OCI-LY7 (cell line): ENCODE measurements around the gene PTPRE. TPM values are rescaled to one million over a fixed set of nuclear protein-coding genes. Genes with fewer than 3 reads are reported as not detected.

Source experiments
- BruUV-seq: library from RNA; stranded (reverse); fragments of 400-500 nt; replicated peaks from 2 replicates; lab custom pipeline; 2021; lab: Mats Ljungman, UMichigan
- CTCF ChIA-PET: fragments of 300-600 bp; sonication (Branson Sonifier 250); formaldehyde crosslinking; loops from one replicate; lab custom pipeline; 2022; ENCODE audit warnings: antibody characterized with exemption; ENCODE audit not compliant: unreplicated experiment; lab: Charles Lee
- POLR2A ChIA-PET: fragments of 300-600 bp; sonication (Branson Sonifier 250); formaldehyde crosslinking; loops from one replicate; lab custom pipeline; 2022; ENCODE audit warnings: antibody characterized with exemption; lab: Charles Lee
- DNase-seq: peaks from one replicate; pipeline ENCODE4 v3.0.0-alpha.2; 2015; ENCODE audit warnings: low spot score
- H2AFZ ChIP-seq: fragments of 200-600 bp; sonication (generic), shearing (Covaris generic); 2 replicates; pipeline ENCODE4 v1.6.1; 2014; ENCODE audit warnings: mild to moderate bottlenecking, antibody characterized with exemption, low read length, moderate library complexity
- H3K27ac ChIP-seq: fragments of 200-600 bp; sonication (generic); 2 replicates; pipeline ENCODE4 v1.5.1; 2014; ENCODE audit warnings: mixed run types, low read depth, mild to moderate bottlenecking, moderate library complexity, low read length, inconsistent platforms; ENCODE audit not compliant: poor library complexity, severe bottlenecking
- H3K36me3 ChIP-seq: fragments of 200-600 bp; sonication (generic); 2 replicates; pipeline ENCODE4 v1.6.1; 2014; ENCODE audit warnings: mild to moderate bottlenecking, antibody characterized with exemption, low read length, moderate library complexity, mixed read lengths; ENCODE audit not compliant: insufficient read depth
- H3K4me1 ChIP-seq: fragments of 200-600 bp; sonication (generic); 2 replicates; pipeline ENCODE4 v1.5.1; 2014; ENCODE audit warnings: mild to moderate bottlenecking, low read length; ENCODE audit not compliant: insufficient read depth, poor library complexity, severe bottlenecking
- H3K4me2 ChIP-seq: fragments of 200-600 bp; sonication (generic); 2 replicates; pipeline ENCODE4 v1.6.1; 2014; ENCODE audit warnings: mild to moderate bottlenecking, low read length
- H3K4me3 ChIP-seq: fragments of 200-600 bp; sonication (generic); 2 replicates; pipeline ENCODE4 v1.5.1; 2014; ENCODE audit warnings: mild to moderate bottlenecking, low read depth, low read length; ENCODE audit not compliant: poor library complexity, severe bottlenecking
- H3K79me2 ChIP-seq: fragments of 200-600 bp; sonication (generic); 2 replicates; pipeline ENCODE4 v1.6.1; 2016; ENCODE audit warnings: low read depth, mild to moderate bottlenecking, low read length, moderate library complexity, mixed read lengths; ENCODE audit not compliant: insufficient read depth
- H3K9me2 ChIP-seq: fragments of 200-600 bp; sonication (generic); 2 replicates; pipeline ENCODE4 v1.6.1; 2016; ENCODE audit warnings: mild to moderate bottlenecking, low read length, mixed read lengths; ENCODE audit not compliant: insufficient read depth
- H3K9me3 ChIP-seq: fragments of 200-600 bp; sonication (generic); 2 replicates; pipeline ENCODE4 v1.6.1; 2014; ENCODE audit warnings: mild to moderate bottlenecking, mixed run types, low read length, mixed read lengths
- H4K20me1 ChIP-seq: fragments of 200-600 bp; sonication (generic); 2 replicates; pipeline ENCODE4 v1.6.1; 2014; ENCODE audit warnings: mild to moderate bottlenecking, antibody characterized with exemption, low read length, moderate library complexity, mixed read lengths; ENCODE audit not compliant: insufficient read depth
- EZH2phosphoT487 ChIP-seq: fragments of 200-600 bp; sonication (generic); IDR thresholded peaks from 2 replicates; pipeline ENCODE4 v1.6.1; 2018; ENCODE audit warnings: low read depth, borderline replicate concordance, mild to moderate bottlenecking, mixed run types, antibody characterized with exemption, low read length, moderate library complexity, mixed read lengths
- intact Hi-C: fragments of 100-400 bp; cut with micrococcal nuclease; formaldehyde crosslinking; loops from one replicate; pipeline ENCODE4 v1.10.0; 2022; ENCODE audit not compliant: unreplicated experiment
- total RNA-seq, 2 experiments: library from RNA; depleted of rRNA in 1 of 2; stranded (reverse); fragments of >200 nt in 1 of 2; shearing (Covaris generic) in 1 of 2; gene quantifications; 2 replicates each; pipeline ENCODE4 v1.2.3, GENCODE V29; 2014 to 2022
- TF ChIP-seq, protein P1 (sequence below): fragments of 200-600 bp; sonication (generic); conservative IDR thresholded peaks from 2 replicates; pipeline ENCODE4 v1.5.1; 2014; ENCODE audit warnings: mild to moderate bottlenecking, antibody characterized with exemption, low read length, moderate library complexity, mixed read lengths

Gene PTPRE
- total RNA-seq, 2 experiments from 2014 or later = 6.8 to 8.3 TPM

- intact Hi-C loops = no loop called here
These were observed 94.5 kb downstream of the PTPRE start for GRCh38 chr10:128001363-128001745.

GRCh38 chr10:128001849-128002248, 94.9 kb downstream of the PTPRE start:
- Histone ChIP-seq H2AFZ (no peak overlapping the region), H3K4me2 (no peak overlapping the region), H3K4me3 (no peak overlapping the region), H3K79me2 (no peaks in the 10 kb centered on the region), H3K27ac (no peak overlapping the region), H3K9me3 (no peaks in the 10 kb centered on the region), H3K9me2 (no peaks in the 10 kb centered on the region), H3K4me1 (no peaks in the 10 kb centered on the region), H4K20me1 (no peaks in the 10 kb centered on the region), H3K36me3 (no peaks in the 10 kb centered on the region)
- POLR2A ChIA-PET = no interaction called here
- CTCF ChIA-PET = no interaction called here
- TF ChIP-seq EZH2phosphoT487 = no peak
- TF ChIP-seq, protein P1, sequence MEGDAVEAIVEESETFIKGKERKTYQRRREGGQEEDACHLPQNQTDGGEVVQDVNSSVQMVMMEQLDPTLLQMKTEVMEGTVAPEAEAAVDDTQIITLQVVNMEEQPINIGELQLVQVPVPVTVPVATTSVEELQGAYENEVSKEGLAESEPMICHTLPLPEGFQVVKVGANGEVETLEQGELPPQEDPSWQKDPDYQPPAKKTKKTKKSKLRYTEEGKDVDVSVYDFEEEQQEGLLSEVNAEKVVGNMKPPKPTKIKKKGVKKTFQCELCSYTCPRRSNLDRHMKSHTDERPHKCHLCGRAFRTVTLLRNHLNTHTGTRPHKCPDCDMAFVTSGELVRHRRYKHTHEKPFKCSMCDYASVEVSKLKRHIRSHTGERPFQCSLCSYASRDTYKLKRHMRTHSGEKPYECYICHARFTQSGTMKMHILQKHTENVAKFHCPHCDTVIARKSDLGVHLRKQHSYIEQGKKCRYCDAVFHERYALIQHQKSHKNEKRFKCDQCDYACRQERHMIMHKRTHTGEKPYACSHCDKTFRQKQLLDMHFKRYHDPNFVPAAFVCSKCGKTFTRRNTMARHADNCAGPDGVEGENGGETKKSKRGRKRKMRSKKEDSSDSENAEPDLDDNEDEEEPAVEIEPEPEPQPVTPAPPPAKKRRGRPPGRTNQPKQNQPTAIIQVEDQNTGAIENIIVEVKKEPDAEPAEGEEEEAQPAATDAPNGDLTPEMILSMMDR = no peak
- DNase-seq = no peak
- no TSS peak for BruUV-seq
- intact Hi-C loops = no loop called here

More at GRCh38 chr10:128001363-128001745, 94.5 kb downstream of the PTPRE start:
- CTCF ChIA-PET = no interaction called here
- Histone ChIP-seq H3K4me3 (no peak overlapping the region), H2AFZ (no peak overlapping the region), H3K79me2 (no peaks in the 10 kb centered on the region), H3K4me2 (no peak overlapping the region), H3K4me1 (no peaks in the 10 kb centered on the region), H3K36me3 (no peaks in the 10 kb centered on the region), H4K20me1 (no peaks in the 10 kb centered on the region), H3K9me2 (no peaks in the 10 kb centered on the region), H3K27ac (no peak overlapping the region), H3K9me3 (no peaks in the 10 kb centered on the region)
- TF ChIP-seq EZH2phosphoT487 = no peak
- TF ChIP-seq, protein P1 = no peak
- POLR2A ChIA-PET = no interaction called here
- no peak for DNase-seq
- no TSS peak for BruUV-seq

DNA sequence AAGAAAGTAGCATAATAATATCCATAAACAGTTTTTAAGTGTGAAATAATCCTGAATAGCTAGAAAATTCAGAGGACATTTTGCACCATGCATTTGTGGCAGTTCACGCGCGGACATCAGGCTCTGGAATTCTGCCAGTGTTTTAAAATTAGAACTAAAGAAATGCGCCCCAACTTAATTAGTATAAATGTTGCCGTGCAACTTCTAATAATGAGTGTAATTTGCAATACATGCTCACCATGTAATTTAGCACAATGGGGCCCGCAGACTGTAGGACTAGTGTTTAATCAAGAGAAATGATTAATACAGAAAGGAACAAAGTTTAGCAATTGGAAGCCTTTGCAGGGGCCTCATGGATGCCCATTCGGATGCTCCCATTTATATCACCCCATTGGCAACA, 96.6 kb downstream of the PTPRE start:
- BruUV-seq = no TSS peak
- H3K9me2 ChIP-seq = no peaks in the 10 kb centered on the region
- ChIA-PET CTCF (no interaction called here), POLR2A (interaction anchor here (0.6 kb wide), 1 partner anchor 288 kb away, joined by 4 read pairs; no protein-coding TSS in a partner anchor)
- no peaks in the 10 kb centered on the region for H3K9me3 ChIP-seq
- H3K27ac ChIP-seq = no peak overlapping the region
- TF ChIP-seq EZH2phosphoT487 = no peak
- TF ChIP-seq, protein P1 = no peak
- no peak overlapping the region for H3K4me2 ChIP-seq
- H3K4me3 ChIP-seq = no peak overlapping the region
- no peaks in the 10 kb centered on the region for H3K36me3 ChIP-seq
- H4K20me1 ChIP-seq = no peaks in the 10 kb centered on the region
- no peaks in the 10 kb centered on the region for H3K4me1 ChIP-seq
- intact Hi-C loops = no loop called here
- H2AFZ ChIP-seq = no peak overlapping the region
- H3K79me2 ChIP-seq = no peaks in the 10 kb centered on the region
- no peak for DNase-seq
